Measurements from ENCODE around the gene DDI2.
"Not testable (repeated sequence)": the region's sequence is repeated elsewhere in the genome, so short reads cannot be mapped to it uniquely, and the experiment has no call there.

Gene DDI2

DNA sequence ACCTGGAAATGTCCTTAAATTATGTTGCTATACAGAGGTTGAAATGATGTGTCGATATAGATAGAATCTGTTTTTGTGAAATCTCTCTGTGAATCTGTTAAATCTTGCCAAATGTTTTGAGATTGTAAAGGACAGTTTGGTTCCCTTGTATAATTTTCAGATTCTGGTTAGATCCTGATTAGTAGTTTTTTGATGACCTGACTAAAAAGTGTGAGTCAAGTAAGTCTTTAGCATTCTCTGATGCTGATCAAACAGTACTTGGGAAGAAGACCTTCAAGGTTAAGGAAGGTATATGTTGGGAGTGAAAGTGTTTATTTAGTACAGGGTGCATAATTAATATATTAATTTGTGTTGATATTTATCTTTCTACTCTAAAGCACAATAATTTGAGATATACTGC, 32.7 kb downstream of the DDI2 start:
- no peak for TF ChIP-seq EZH2phosphoT487 (conservative IDR thresholded peaks at IDR 0.05; ENCODE audit: low read length)
- TF ChIP-seq, protein P1, sequence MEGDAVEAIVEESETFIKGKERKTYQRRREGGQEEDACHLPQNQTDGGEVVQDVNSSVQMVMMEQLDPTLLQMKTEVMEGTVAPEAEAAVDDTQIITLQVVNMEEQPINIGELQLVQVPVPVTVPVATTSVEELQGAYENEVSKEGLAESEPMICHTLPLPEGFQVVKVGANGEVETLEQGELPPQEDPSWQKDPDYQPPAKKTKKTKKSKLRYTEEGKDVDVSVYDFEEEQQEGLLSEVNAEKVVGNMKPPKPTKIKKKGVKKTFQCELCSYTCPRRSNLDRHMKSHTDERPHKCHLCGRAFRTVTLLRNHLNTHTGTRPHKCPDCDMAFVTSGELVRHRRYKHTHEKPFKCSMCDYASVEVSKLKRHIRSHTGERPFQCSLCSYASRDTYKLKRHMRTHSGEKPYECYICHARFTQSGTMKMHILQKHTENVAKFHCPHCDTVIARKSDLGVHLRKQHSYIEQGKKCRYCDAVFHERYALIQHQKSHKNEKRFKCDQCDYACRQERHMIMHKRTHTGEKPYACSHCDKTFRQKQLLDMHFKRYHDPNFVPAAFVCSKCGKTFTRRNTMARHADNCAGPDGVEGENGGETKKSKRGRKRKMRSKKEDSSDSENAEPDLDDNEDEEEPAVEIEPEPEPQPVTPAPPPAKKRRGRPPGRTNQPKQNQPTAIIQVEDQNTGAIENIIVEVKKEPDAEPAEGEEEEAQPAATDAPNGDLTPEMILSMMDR (IDR thresholded peaks at IDR 0.05; ENCODE audit: insufficient read depth, low read length, poor library complexity, severe bottlenecking), result no peak
- peaks cover 19% of the 10 kb centered on the region; the same call in 1 of the 2 replicates for H3K36me3 ChIP-seq (ENCODE audit: low read length)

DNA sequence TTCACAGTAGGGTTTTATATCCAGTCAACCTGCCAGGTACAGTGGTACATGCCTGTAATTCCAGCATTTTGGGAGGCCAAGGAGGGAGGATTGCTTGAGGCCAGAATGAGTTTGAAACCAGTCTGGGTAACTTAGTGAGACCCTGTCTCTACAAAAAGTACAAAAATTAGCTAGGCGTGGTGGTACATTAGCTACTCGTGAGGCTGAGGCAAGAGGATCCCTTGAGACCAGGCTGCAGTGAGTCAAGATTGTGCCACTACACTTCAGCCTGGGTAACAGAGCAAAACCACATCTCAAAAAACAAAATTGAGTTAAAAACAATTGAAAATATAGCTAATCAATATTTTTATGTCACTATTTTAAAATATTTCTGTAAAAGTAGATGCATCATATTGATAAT, 33.2 kb downstream of the DDI2 start:
- H3F3A ChIP-seq (ENCODE audit: insufficient read depth), result no peaks in the 10 kb centered on the region
- no peak overlapping the region for H3K9ac ChIP-seq (ENCODE audit: low read length)
- H3K79me2 ChIP-seq (ENCODE audit: insufficient read depth, low read length), result no peaks in the 10 kb centered on the region; the same call in 1 of the 2 replicates
- peaks cover 19% of the 10 kb centered on the region; the same call in 1 of the 2 replicates for H3K36me3 ChIP-seq (ENCODE audit: low read length)
- no peaks in the 10 kb centered on the region for H4K20me1 ChIP-seq (ENCODE audit: low read depth, low read length)
- H3K27ac ChIP-seq (ENCODE audit: low read depth, low read length), result no peak overlapping the region
- no peaks in the 10 kb centered on the region for H3K9me2 ChIP-seq (replicated peaks; ENCODE audit: insufficient read depth, low read length)
- TF ChIP-seq, protein P1 (IDR thresholded peaks at IDR 0.05; ENCODE audit: insufficient read depth, low read length, poor library complexity, severe bottlenecking), result no peak
- no peak for TF ChIP-seq EZH2phosphoT487 (conservative IDR thresholded peaks at IDR 0.05; ENCODE audit: low read length)
- H2AFZ ChIP-seq (ENCODE audit: low read depth, low read length, severe bottlenecking), result no peak overlapping the region
- H3K9me3 ChIP-seq (ENCODE audit: insufficient read depth, low read length), result no peaks in the 10 kb centered on the region
- H3K4me2 ChIP-seq (ENCODE audit: low read depth, low read length, poor library complexity, severe bottlenecking), result no peak overlapping the region
- H3K4me3 ChIP-seq (ENCODE audit: insufficient read depth, low read length, poor library complexity, severe bottlenecking), result no peak overlapping the region
- H3K27me3 ChIP-seq (ENCODE audit: low read length), result no peaks in the 10 kb centered on the region

More for the DNA sequence above, 32.7 kb downstream of the DDI2 start:
- no peaks in the 10 kb centered on the region for H3K27me3 ChIP-seq (ENCODE audit: low read length)
- no peaks in the 10 kb centered on the region for H4K20me1 ChIP-seq (ENCODE audit: low read depth, low read length)
- no peak overlapping the region for H3K4me2 ChIP-seq (ENCODE audit: low read depth, low read length, poor library complexity, severe bottlenecking)
- no peak overlapping the region for H2AFZ ChIP-seq (ENCODE audit: low read depth, low read length, severe bottlenecking)
- no peaks in the 10 kb centered on the region; the same call in 1 of the 2 replicates for H3K79me2 ChIP-seq (ENCODE audit: insufficient read depth, low read length)
- H3K9ac ChIP-seq (ENCODE audit: low read length), result no peak overlapping the region
- H3K4me3 ChIP-seq (ENCODE audit: insufficient read depth, low read length, poor library complexity, severe bottlenecking), result no peak overlapping the region
- H3K9me3 ChIP-seq (ENCODE audit: insufficient read depth, low read length), result no peaks in the 10 kb centered on the region
- no peaks in the 10 kb centered on the region for H3K9me2 ChIP-seq (replicated peaks; ENCODE audit: insufficient read depth, low read length)
- H3F3A ChIP-seq (ENCODE audit: insufficient read depth), result no peaks in the 10 kb centered on the region
- no peak overlapping the region for H3K27ac ChIP-seq (ENCODE audit: low read depth, low read length)

DNA sequence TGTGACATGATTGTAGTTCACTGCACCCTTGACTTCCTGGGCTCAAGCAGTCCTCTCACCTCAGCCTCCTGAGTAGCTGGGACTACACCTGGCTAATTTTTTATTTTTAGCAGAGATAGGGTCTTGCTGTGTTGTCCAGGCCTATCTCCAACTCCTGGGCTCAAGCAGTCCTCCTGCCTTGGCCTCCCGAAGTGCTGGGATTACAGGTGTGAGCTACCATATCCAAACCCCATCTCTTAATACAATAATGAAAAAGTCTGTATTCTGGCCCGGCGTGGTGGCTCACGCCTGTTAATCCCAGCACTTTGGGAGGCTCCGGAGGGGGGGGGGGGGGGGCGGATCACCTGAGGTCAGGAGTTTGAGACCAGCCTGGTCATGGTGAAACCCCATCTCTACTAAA, 34.9 kb downstream of the DDI2 start:
- H3K36me3 ChIP-seq (ENCODE audit: low read length), result peaks cover 30% of the 10 kb centered on the region

GRCh38 chr1:15654091-15654690, 36.9 kb downstream of the DDI2 start:
- Histone ChIP-seq H3K36me3 (ENCODE audit: low read length) (peaks cover 36% of the 10 kb centered on the region), H3K9me3 (ENCODE audit: insufficient read depth, low read length) (no peaks in the 10 kb centered on the region), H3K27me3 (ENCODE audit: low read length) (no peaks in the 10 kb centered on the region), H3K27ac (ENCODE audit: low read depth, low read length) (no peak overlapping the region), H3K9ac (ENCODE audit: low read length) (no peak overlapping the region), H3F3A (ENCODE audit: insufficient read depth) (no peaks in the 10 kb centered on the region), H3K79me2 (ENCODE audit: insufficient read depth, low read length) (no peaks in the 10 kb centered on the region; the same call in 1 of the 2 replicates), H3K4me3 (ENCODE audit: insufficient read depth, low read length, poor library complexity, severe bottlenecking) (no peak overlapping the region), H2AFZ (ENCODE audit: low read depth, low read length, severe bottlenecking) (no peak overlapping the region), H4K20me1 (ENCODE audit: low read depth, low read length) (no peaks in the 10 kb centered on the region), H3K4me2 (ENCODE audit: low read depth, low read length, poor library complexity, severe bottlenecking) (no peak overlapping the region), H3K9me2 (replicated peaks; ENCODE audit: insufficient read depth, low read length) (no peaks in the 10 kb centered on the region)
- TF ChIP-seq, protein P1 (IDR thresholded peaks at IDR 0.05; ENCODE audit: insufficient read depth, low read length, poor library complexity, severe bottlenecking), result no peak
- no peak for TF ChIP-seq EZH2phosphoT487 (conservative IDR thresholded peaks at IDR 0.05; ENCODE audit: low read length)

More for the DNA sequence above, 34.9 kb downstream of the DDI2 start:
- H3F3A ChIP-seq (ENCODE audit: insufficient read depth); H3K27ac ChIP-seq (ENCODE audit: low read depth, low read length); H3K4me3 ChIP-seq (ENCODE audit: insufficient read depth, low read length, poor library complexity, severe bottlenecking); H3K27me3 ChIP-seq (ENCODE audit: low read length); H3K9me2 ChIP-seq (replicated peaks; ENCODE audit: insufficient read depth, low read length); H4K20me1 ChIP-seq (ENCODE audit: low read depth, low read length); H3K9ac ChIP-seq (ENCODE audit: low read length); H3K4me2 ChIP-seq (ENCODE audit: low read depth, low read length, poor library complexity, severe bottlenecking); H3K79me2 ChIP-seq (ENCODE audit: insufficient read depth, low read length); H2AFZ ChIP-seq (ENCODE audit: low read depth, low read length, severe bottlenecking); H3K9me3 ChIP-seq (ENCODE audit: insufficient read depth, low read length): not testable (repeated sequence)

Measured in SU-DHL-6 (cell line).